HCT116 (cell line): ENCODE results near the gene CEP55.

Experiments used
- EGR1 ChIP-seq: IDR thresholded peaks from 2 replicates; pipeline ENCODE4 v1.6.1; 2012; ENCODE audit warnings: low read depth
- POLR2AphosphoS5 ChIP-seq: IDR thresholded peaks from 2 replicates; pipeline ENCODE4 v1.6.1; 2011; ENCODE audit warnings: mild to moderate bottlenecking, low read depth, low read length, moderate library complexity
- TF ChIP-seq, protein P1 (sequence below), 3 experiments: fragments of 200-600 bp in 1 of 3; sonication (generic) in 1 of 3; IDR thresholded peaks in 2 of 3; conservative IDR thresholded peaks in 1 of 3; 2 replicates each; pipeline ENCODE4 v1.5.1; 2012 to 2017; ENCODE audit warnings: low read depth in 2 of 3, low read length in 2 of 3, antibody characterized with exemption in 1 of 3, borderline replicate concordance in 1 of 3, control low read depth in 1 of 3, mild to moderate bottlenecking in 1 of 3, mixed read lengths in 1 of 3, mixed run types in 1 of 3, moderate library complexity in 1 of 3; ENCODE audit not compliant: insufficient read depth in 1 of 3
- TF ChIP-seq, protein P2 (sequence below): IDR thresholded peaks from 2 replicates; pipeline ENCODE4 v1.6.1; 2012

DNA sequence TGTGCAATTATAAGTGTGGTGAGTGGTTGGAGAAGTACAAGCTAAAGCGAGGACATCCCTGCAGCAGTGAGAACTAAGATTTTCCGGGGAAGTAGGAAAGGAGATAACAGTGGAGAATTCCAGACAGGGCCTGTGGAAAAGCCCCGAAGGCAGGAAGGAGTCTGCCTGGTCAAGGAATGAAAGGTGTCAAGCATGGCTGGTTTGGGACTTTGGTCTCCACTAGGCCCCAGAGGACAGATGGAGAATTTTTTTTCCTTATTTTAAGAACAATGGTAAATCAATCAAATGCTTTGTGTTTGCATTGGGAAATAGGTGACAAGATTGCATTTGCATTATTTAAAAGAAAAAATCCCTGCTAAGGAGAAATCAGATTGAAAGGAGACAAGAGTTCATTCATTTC, 3.2 kb upstream of the CEP55 start:
- TF ChIP-seq, protein P1, sequence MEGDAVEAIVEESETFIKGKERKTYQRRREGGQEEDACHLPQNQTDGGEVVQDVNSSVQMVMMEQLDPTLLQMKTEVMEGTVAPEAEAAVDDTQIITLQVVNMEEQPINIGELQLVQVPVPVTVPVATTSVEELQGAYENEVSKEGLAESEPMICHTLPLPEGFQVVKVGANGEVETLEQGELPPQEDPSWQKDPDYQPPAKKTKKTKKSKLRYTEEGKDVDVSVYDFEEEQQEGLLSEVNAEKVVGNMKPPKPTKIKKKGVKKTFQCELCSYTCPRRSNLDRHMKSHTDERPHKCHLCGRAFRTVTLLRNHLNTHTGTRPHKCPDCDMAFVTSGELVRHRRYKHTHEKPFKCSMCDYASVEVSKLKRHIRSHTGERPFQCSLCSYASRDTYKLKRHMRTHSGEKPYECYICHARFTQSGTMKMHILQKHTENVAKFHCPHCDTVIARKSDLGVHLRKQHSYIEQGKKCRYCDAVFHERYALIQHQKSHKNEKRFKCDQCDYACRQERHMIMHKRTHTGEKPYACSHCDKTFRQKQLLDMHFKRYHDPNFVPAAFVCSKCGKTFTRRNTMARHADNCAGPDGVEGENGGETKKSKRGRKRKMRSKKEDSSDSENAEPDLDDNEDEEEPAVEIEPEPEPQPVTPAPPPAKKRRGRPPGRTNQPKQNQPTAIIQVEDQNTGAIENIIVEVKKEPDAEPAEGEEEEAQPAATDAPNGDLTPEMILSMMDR (IDR thresholded peaks at IDR 0.05 in 2 of 3, conservative IDR thresholded peaks at IDR 0.05 in 1 of 3; ENCODE audit: borderline replicate concordance in 1 of 3, insufficient read depth in 1 of 3, low read depth in 2 of 3, low read length in 2 of 3) = peak in 1 of 3 experiments; percentile 19; a peak in 1 of 6 replicates
- TF ChIP-seq POLR2AphosphoS5 = no peak
- TF ChIP-seq EGR1 = no peak
- TF ChIP-seq, protein P2, sequence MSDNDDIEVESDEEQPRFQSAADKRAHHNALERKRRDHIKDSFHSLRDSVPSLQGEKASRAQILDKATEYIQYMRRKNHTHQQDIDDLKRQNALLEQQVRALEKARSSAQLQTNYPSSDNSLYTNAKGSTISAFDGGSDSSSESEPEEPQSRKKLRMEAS = no peak
